ENCODE results near the gene PRDM4.

DNA sequence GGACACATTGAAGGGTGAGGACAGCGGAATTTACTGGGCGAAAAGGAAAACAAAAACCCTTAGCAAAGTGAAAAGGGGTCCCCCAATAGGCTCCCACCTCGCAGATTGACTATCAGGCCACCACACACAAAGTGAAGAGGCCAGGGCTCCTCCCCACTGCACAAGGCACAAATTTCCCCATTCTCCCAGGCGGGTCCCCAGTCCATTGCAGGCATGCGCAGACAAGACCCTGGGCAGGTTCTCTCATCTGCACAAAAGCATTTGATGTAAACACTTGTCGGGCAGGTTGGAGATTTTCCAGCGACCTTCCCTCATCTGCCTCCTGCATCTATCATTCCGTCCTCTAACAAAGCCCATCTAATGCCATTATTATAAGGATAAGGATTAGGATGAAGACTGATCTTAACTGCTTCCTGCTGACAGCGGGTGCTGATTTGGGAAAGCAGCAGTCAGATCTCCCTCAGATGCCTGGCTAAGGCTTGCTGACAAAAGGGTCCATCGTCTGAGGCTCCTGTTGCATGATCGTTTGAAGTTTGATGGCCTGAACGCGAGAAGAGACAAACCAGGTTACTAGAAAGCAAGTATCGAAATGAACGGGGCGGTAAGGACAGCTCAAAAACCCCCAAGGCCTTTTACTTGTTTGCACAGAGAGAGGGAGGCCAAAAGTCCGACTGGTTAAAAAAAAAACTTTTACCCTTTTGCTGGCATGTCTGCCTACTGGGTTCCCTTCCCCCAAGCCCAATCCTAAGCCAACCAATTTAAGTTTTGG is 27.9 kb upstream of the PRDM4 start:
- TF ChIP-seq, protein P1, sequence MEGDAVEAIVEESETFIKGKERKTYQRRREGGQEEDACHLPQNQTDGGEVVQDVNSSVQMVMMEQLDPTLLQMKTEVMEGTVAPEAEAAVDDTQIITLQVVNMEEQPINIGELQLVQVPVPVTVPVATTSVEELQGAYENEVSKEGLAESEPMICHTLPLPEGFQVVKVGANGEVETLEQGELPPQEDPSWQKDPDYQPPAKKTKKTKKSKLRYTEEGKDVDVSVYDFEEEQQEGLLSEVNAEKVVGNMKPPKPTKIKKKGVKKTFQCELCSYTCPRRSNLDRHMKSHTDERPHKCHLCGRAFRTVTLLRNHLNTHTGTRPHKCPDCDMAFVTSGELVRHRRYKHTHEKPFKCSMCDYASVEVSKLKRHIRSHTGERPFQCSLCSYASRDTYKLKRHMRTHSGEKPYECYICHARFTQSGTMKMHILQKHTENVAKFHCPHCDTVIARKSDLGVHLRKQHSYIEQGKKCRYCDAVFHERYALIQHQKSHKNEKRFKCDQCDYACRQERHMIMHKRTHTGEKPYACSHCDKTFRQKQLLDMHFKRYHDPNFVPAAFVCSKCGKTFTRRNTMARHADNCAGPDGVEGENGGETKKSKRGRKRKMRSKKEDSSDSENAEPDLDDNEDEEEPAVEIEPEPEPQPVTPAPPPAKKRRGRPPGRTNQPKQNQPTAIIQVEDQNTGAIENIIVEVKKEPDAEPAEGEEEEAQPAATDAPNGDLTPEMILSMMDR (conservative IDR thresholded peaks at IDR 0.05; ENCODE audit: low read depth, low read length) = no peak
- no peak for TF ChIP-seq POLR2A (IDR thresholded peaks at IDR 0.05; ENCODE audit: low read depth, low read length)
- no peak for TF ChIP-seq FOS (IDR thresholded peaks at IDR 0.05; ENCODE audit: low read depth, low read length)
- TF ChIP-seq RFX5 (IDR thresholded peaks at IDR 0.05; ENCODE audit: low read depth, low read length) = no peak
- no peak for TF ChIP-seq SMC3 (IDR thresholded peaks at IDR 0.05; ENCODE audit: low read depth, low read length)
- TF ChIP-seq, protein P2, sequence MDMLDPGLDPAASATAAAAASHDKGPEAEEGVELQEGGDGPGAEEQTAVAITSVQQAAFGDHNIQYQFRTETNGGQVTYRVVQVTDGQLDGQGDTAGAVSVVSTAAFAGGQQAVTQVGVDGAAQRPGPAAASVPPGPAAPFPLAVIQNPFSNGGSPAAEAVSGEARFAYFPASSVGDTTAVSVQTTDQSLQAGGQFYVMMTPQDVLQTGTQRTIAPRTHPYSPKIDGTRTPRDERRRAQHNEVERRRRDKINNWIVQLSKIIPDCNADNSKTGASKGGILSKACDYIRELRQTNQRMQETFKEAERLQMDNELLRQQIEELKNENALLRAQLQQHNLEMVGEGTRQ (IDR thresholded peaks at IDR 0.05; ENCODE audit: low read depth, low read length) = no peak
- no peak for TF ChIP-seq RCOR1 (IDR thresholded peaks at IDR 0.05; ENCODE audit: insufficient replicate concordance, low read length)
- no peak for TF ChIP-seq MXI1 (IDR thresholded peaks at IDR 0.05; ENCODE audit: borderline replicate concordance, low read depth, low read length)
- no peak for TF ChIP-seq MAZ (IDR thresholded peaks at IDR 0.05; ENCODE audit: borderline replicate concordance, low read depth, low read length)
- no peak for TF ChIP-seq RAD21 (IDR thresholded peaks at IDR 0.05; ENCODE audit: low read length)
- TF ChIP-seq, protein P3, sequence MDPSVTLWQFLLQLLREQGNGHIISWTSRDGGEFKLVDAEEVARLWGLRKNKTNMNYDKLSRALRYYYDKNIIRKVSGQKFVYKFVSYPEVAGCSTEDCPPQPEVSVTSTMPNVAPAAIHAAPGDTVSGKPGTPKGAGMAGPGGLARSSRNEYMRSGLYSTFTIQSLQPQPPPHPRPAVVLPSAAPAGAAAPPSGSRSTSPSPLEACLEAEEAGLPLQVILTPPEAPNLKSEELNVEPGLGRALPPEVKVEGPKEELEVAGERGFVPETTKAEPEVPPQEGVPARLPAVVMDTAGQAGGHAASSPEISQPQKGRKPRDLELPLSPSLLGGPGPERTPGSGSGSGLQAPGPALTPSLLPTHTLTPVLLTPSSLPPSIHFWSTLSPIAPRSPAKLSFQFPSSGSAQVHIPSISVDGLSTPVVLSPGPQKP (IDR thresholded peaks at IDR 0.05; ENCODE audit: borderline replicate concordance, low read depth, low read length) = no peak
- no peak for TF ChIP-seq BHLHE40 (IDR thresholded peaks at IDR 0.05; ENCODE audit: low read depth, low read length)
